Heart left ventricle (tissue), 16 donors: Measurements from ENCODE around the gene RPS26. TPM values are rescaled to one million over a fixed set of nuclear protein-coding genes. Genes with fewer than 3 reads are reported as not detected.

Experiments
- ATAC-seq, 4 donors: fragments of 200-7000 bp; cut with Tn5 transposase; one replicate each; pipeline ENCODE4 v1.9.1; 2020 to 2022; ENCODE audit warnings: moderate library complexity in 4 of 4, mild to moderate bottlenecking in 3 of 4, moderate number of reproducible peaks in 1 of 4
- DNase-seq, 5 donors: peaks; one replicate each; pipeline ENCODE4 v3.0.0-alpha.2; 2020
- H3K27ac ChIP-seq, 12 donors: fragments of 200-600 bp; sonication (generic) in 4 of 12; one replicate each; pipeline versions ENCODE4 v1.5.0 to v1.8.0; 2016 to 2022; ENCODE audit warnings: mild to moderate bottlenecking in 2 of 12
- H3K27me3 ChIP-seq, 9 donors: fragments of 200-600 bp; sonication (generic) in 2 of 9; one replicate each; pipeline versions ENCODE4 v1.5.1 to v1.8.0; 2016 to 2022; ENCODE audit warnings: mild to moderate bottlenecking in 3 of 9
- H3K36me3 ChIP-seq, 9 donors: fragments of 200-600 bp; sonication (generic) in 2 of 9; one replicate each; pipeline versions ENCODE4 v1.5.0 to v1.8.0; 2018 to 2022; ENCODE audit warnings: mild to moderate bottlenecking in 2 of 9
- H3K4me1 ChIP-seq, 12 donors: fragments of 200-600 bp; sonication (generic) in 4 of 12; one replicate each; pipeline versions ENCODE4 v1.5.0 to v1.8.0; 2016 to 2022; ENCODE audit warnings: mild to moderate bottlenecking in 3 of 12
- H3K4me3 ChIP-seq, 12 donors: fragments of 200-600 bp; sonication (generic) in 4 of 12; one replicate each; pipeline versions ENCODE4 v1.5.0 to v1.8.0; 2017 to 2022; ENCODE audit warnings: mild to moderate bottlenecking in 9 of 12, moderate library complexity in 4 of 12
- H3K9me3 ChIP-seq, 12 donors: fragments of 200-600 bp; sonication (generic) in 4 of 12; one replicate each; pipeline versions ENCODE4 v1.5.0 to v1.8.0; 2016 to 2022; ENCODE audit warnings: mild to moderate bottlenecking in 1 of 12
- CTCF ChIP-seq, 12 donors: fragments of 200-600 bp; sonication (generic) in 4 of 12; IDR thresholded peaks; one replicate each; pipeline versions ENCODE4 v1.5.0 to v1.8.0; 2018 to 2022; ENCODE audit warnings: antibody characterized with exemption in 12 of 12, mild to moderate bottlenecking in 5 of 12
- POLR2A ChIP-seq, 2 donors: fragments of 450-650 bp; IDR thresholded peaks; one replicate each; pipeline ENCODE4 v1.6.1; 2017; ENCODE audit warnings: antibody characterized with exemption in 2 of 2, mild to moderate bottlenecking in 2 of 2, moderate library complexity in 2 of 2
- WGBS, 4 donors: extraction: QIAGEN DNeasy Blood & Tissue Kit in 2 of 4; methylation state at CpG; one replicate each; pipeline versions ENCODE4 v1.1.5 to v1.1.7; 2013 to 2018; 5-methylcytosine and 5-hydroxymethylcytosine counted together
- intact Hi-C, 10 donors: fragments of 100-400 bp; cut with DNase I; formaldehyde crosslinking; loops; one replicate each; pipeline versions ENCODE4 v1.11.1 to v1.14.2; 2022
- polyA plus RNA-seq, 2 donors: library from polyadenylated mRNA; stranded (reverse); fragments of 200-250 nt; gene quantifications; one replicate each; pipeline ENCODE4 v1.2.3, GENCODE V29; 2013
- total RNA-seq, 9 donors: library from RNA; depleted of rRNA in 2 of 9; stranded (reverse); fragments of >200 nt in 2 of 9; fragmentation: NEBNext Ultra II Directional in 3 of 9; extraction: Animal tissue kit (Norgen Biotek cat#: 25700) in 3 of 9; gene quantifications; one replicate each; pipeline versions ENCODE4 v1.1.0 to v1.2.4, GENCODE V29; 2016 to 2023
- donor health status: ischemic (EF 13 %, LVEDD 7.1; RV severe dilation, severe dysfunction).
- donor health status: healthy with polysubstance abuse.
- donor health status: DM: no; HTN: yes; CAD: no.
- donor health status: DM: no; HTN: no; CAD: no.
- donor health status: ischemic (EF 25% LVEDD 6.9; RV normal size, moderate dysfunction).
- donor health status: ischemic (EF 25% LVEDD 5.7; RV mildly dilated, moderate dysfunction).
- donor health status: healthy.
- donor health status: DM: yes; HTN: yes; CAD: no.
- donor health status: ischemic (EF 35%, LVEDD 5.7; RV mildly dilated, moderate dysfunction).
- donor health status: nonischemic (EF 11% LVEDD 7.7; RV severe dilation, severe dysfunction).
- donor health status: DM: yes; HTN: yes; CAD: no.
- donor health status: PGD.
- donor health status: ischemic (EF 29% LVEDD 5.4; RV normal size, mild dysfunction).
- donor health status: nonischemic (EF 23%, LVEDD 6.1; RV moderate dilation, normal function).

The RPS26 gene
- total and polyA plus RNA-seq, 11 donors, result 11.7 to 1,433 (median 27.7) TPM

GRCh38 chr12:56031987-56032386 lies 9.7 kb upstream of the RPS26 start:
- DNase-seq (no peak), ATAC-seq (no peak)
- H3K4me1 ChIP-seq, result peaks cover 0 to 2% (median 0%) of the 10 kb centered on the region in 12 donors
- WGBS, 4 donors, result 80 to 95% (median 92%) methylated on average over 1 of the region's 1 CpG
- no peaks in the 10 kb centered on the region for H3K9me3 ChIP-seq
- H3K36me3 ChIP-seq, result peaks cover 0 to 77% (median 64%) of the 10 kb centered on the region in 9 donors
- no peak for TF ChIP-seq CTCF (IDR thresholded peaks at IDR 0.05)
- TF ChIP-seq POLR2A (IDR thresholded peaks at IDR 0.05), result no peak
- H3K27ac ChIP-seq, result no peak overlapping the region
- intact Hi-C loops, result loop anchor here in 3 of 10 donors (10.0 kb wide), 2 partner anchors 217 to 297 kb away; partner anchors contain the start of genes ORMDL2 (in 1 of the 3) and SARNP (in 1 of the 3)
- no peaks in the 10 kb centered on the region for H3K27me3 ChIP-seq
- H3K4me3 ChIP-seq, result no peak overlapping the region

- ATAC-seq, result peak in 2 of 4 donors; percentile 9 to 25
- peak in 1 of 5 donors; percentile 61 for DNase-seq
- H3K4me1 ChIP-seq, result no peaks in the 10 kb centered on the region
- intact Hi-C loops, result loop anchor here in 3 of 10 donors (10.0 kb wide), 2 partner anchors 220 to 300 kb away; partner anchors contain the start of genes ORMDL2 (in 1 of the 3) and SARNP (in 1 of the 3)
- TF ChIP-seq POLR2A (IDR thresholded peaks at IDR 0.05) (no peak), CTCF (IDR thresholded peaks at IDR 0.05) (no peak)
- H3K27me3 ChIP-seq, result no peaks in the 10 kb centered on the region
- H3K36me3 ChIP-seq, result peaks cover 0 to 74% (median 49%) of the 10 kb centered on the region in 9 donors
- H3K27ac ChIP-seq, result no peak overlapping the region
- 79 to 89% (median 85%) methylated on average over 11 to 21 of the region's 21 CpGs for WGBS, 4 donors
- no peak overlapping the region for H3K4me3 ChIP-seq
- no peaks in the 10 kb centered on the region for H3K9me3 ChIP-seq
These were observed 7.0 kb upstream of the RPS26 start for GRCh38 chr12:56034586-56035332.

- TF ChIP-seq POLR2A (IDR thresholded peaks at IDR 0.05) (no peak), CTCF (IDR thresholded peaks at IDR 0.05) (no peak)
- Histone ChIP-seq H3K27me3 (no peaks in the 10 kb centered on the region), H3K4me3 (no peak overlapping the region), H3K27ac (no peak overlapping the region), H3K36me3 (peaks cover 0 to 58% (median 45%) of the 10 kb centered on the region in 9 donors), H3K9me3 (no peaks in the 10 kb centered on the region), H3K4me1 (peaks cover 0 to 8% (median 6%) of the 10 kb centered on the region in 12 donors)
- ATAC-seq (no peak), DNase-seq (no peak)
- 72 to 76% (median 74%) methylated on average over 2 of the region's 2 CpGs for WGBS, 4 donors
- intact Hi-C loops, result loop anchor here in 3 of 10 donors (10.0 kb wide), 2 partner anchors 222 to 302 kb away; partner anchors contain the start of genes ORMDL2 (in 1 of the 3) and SARNP (in 1 of the 3)
These were observed 4.6 kb upstream of the RPS26 start for GRCh38 chr12:56037161-56037560.

- H3K36me3 ChIP-seq, result peaks cover 0 to 52% (median 42%) of the 10 kb centered on the region in 9 donors
- ATAC-seq, result no peak
- TF ChIP-seq CTCF (IDR thresholded peaks at IDR 0.05), result no peak
- TF ChIP-seq POLR2A (IDR thresholded peaks at IDR 0.05), result no peak
- H3K4me1 ChIP-seq, result peaks cover 2 to 14% (median 12%) of the 10 kb centered on the region in 12 donors
- intact Hi-C loops, result loop anchor here in 3 of 10 donors (10.0 kb wide), 2 partner anchors 223 to 303 kb away; partner anchors contain the start of genes ORMDL2 (in 1 of the 3) and SARNP (in 1 of the 3)
- WGBS, 4 donors, result 65 to 79% (median 68%) methylated on average over 2 of the region's 2 CpGs
- no peak for DNase-seq
- no peaks in the 10 kb centered on the region for H3K27me3 ChIP-seq
- H3K4me3 ChIP-seq, result no peak overlapping the region
- H3K27ac ChIP-seq, result no peak overlapping the region
- no peaks in the 10 kb centered on the region for H3K9me3 ChIP-seq
These were observed 3.6 kb upstream of the RPS26 start for GRCh38 chr12:56038022-56038655.
